Measurements from ENCODE around the gene FAXC. TPM values are rescaled to one million over a fixed set of nuclear protein-coding genes. Genes with fewer than 3 reads are reported as not detected.

Gene FAXC
- total RNA-seq, 1 experiment from 2014 or later = 12.9 TPM

DNA sequence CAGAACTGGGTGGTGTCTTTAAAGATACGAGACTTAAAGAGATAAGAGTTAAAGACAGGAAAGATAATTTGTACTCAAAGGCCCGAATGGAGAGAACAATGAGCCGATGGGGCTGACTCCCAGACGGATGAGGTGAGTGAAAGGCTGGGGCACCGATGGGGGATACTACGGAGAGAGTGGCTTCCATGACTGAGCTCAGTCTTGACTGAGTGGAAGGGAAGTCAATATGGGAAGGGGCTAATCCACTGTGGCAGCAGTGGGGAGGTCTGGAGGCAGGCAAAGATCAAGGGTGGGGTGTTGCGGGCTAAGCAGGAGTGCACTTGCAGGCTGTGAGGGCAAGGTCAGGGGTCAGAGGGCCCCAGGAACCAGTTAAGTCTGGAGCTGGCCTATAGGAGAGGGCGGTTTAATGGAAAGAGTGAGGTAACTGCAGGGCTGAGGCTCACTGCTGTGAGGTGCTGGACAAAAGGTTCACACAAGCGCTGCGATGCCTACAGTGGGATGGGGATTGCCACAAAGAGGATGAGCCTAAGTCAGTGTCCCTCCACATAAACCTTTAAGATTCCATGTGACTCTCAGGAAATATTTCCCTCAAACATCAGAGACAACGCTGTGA, 42.1 kb downstream of the FAXC start:
- no peaks in the 10 kb centered on the region for H3K27me3 Mint-ChIP-seq (ENCODE audit: low read depth)
- ChIA-PET CTCF (interaction anchor here (0.7 to 2.9 kb wide), 4 partner anchors 10 to 155 kb away, joined by 3 to 12 read pairs (median 4); no protein-coding TSS in a partner anchor), POLR2A (interaction anchor here (0.5 kb wide), 1 partner anchor 179 kb away, joined by 3 read pairs; no protein-coding TSS in a partner anchor)
- ATAC-seq (peak; percentile 54), DNase-seq (ENCODE audit: low spot score) (no peak)
- no peak overlapping the region for H3K4me3 Mint-ChIP-seq
- peaks cover 9% of the 10 kb centered on the region for H3K4me1 Mint-ChIP-seq
- H3K27ac Mint-ChIP-seq = peak overlapping the region; percentile 66
- H3K36me3 Mint-ChIP-seq = no peaks in the 10 kb centered on the region
- H3K9me3 Mint-ChIP-seq = no peaks in the 10 kb centered on the region
- TF ChIP-seq, protein P1, sequence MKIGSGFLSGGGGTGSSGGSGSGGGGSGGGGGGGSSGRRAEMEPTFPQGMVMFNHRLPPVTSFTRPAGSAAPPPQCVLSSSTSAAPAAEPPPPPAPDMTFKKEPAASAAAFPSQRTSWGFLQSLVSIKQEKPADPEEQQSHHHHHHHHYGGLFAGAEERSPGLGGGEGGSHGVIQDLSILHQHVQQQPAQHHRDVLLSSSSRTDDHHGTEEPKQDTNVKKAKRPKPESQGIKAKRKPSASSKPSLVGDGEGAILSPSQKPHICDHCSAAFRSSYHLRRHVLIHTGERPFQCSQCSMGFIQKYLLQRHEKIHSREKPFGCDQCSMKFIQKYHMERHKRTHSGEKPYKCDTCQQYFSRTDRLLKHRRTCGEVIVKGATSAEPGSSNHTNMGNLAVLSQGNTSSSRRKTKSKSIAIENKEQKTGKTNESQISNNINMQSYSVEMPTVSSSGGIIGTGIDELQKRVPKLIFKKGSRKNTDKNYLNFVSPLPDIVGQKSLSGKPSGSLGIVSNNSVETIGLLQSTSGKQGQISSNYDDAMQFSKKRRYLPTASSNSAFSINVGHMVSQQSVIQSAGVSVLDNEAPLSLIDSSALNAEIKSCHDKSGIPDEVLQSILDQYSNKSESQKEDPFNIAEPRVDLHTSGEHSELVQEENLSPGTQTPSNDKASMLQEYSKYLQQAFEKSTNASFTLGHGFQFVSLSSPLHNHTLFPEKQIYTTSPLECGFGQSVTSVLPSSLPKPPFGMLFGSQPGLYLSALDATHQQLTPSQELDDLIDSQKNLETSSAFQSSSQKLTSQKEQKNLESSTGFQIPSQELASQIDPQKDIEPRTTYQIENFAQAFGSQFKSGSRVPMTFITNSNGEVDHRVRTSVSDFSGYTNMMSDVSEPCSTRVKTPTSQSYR (CRISPR knock-in tag; IDR thresholded peaks at IDR 0.05) = no peak
- TF ChIP-seq, protein P2, sequence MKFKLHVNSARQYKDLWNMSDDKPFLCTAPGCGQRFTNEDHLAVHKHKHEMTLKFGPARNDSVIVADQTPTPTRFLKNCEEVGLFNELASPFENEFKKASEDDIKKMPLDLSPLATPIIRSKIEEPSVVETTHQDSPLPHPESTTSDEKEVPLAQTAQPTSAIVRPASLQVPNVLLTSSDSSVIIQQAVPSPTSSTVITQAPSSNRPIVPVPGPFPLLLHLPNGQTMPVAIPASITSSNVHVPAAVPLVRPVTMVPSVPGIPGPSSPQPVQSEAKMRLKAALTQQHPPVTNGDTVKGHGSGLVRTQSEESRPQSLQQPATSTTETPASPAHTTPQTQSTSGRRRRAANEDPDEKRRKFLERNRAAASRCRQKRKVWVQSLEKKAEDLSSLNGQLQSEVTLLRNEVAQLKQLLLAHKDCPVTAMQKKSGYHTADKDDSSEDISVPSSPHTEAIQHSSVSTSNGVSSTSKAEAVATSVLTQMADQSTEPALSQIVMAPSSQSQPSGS (CRISPR knock-in tag; IDR thresholded peaks at IDR 0.05; ENCODE audit: borderline replicate concordance, low read depth) = no peak
- no peak for TF ChIP-seq ZNF396 (CRISPR knock-in tag; IDR thresholded peaks at IDR 0.05; ENCODE audit: borderline replicate concordance)
- no peak for TF ChIP-seq ATF1 (CRISPR knock-in tag; IDR thresholded peaks at IDR 0.05)
- TF ChIP-seq ESRRA (CRISPR knock-in tag; IDR thresholded peaks at IDR 0.05; ENCODE audit: borderline replicate concordance) = no peak

DNA sequence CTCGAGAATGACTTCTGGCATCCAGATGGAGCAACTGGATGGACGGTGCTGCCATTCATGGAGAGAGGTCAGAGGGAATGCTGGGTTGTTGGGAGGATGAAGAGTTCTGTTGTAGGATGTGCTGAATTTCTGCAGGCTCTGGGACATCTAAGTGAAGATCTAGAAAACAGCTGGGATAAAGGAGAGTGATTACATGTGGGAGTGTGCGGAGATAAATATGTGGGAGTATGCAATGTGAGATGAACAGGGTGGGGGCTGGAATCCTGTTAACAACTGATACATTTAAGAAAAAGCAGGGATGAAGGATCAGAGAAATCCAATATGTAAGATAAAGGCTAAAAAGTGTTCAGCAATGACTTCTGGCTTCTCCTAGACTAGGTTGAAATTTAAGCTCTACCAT, 43.1 kb downstream of the FAXC start:
- Mint-ChIP-seq H3K27me3 (ENCODE audit: low read depth) (no peaks in the 10 kb centered on the region), H3K27ac (no peak overlapping the region), H3K4me1 (peaks cover 9% of the 10 kb centered on the region), H3K4me3 (no peak overlapping the region), H3K9me3 (no peaks in the 10 kb centered on the region), H3K36me3 (no peaks in the 10 kb centered on the region)
- CTCF ChIA-PET = interaction anchor here (0.9 to 2.9 kb wide), 3 partner anchors 9 to 154 kb away, joined by 3 to 12 read pairs (median 3); no protein-coding TSS in a partner anchor
- POLR2A ChIA-PET = no interaction called here
- no peak for DNase-seq (ENCODE audit: low spot score)
- no peak for ATAC-seq
- no peak for TF ChIP-seq NFE2L1 (CRISPR knock-in tag; IDR thresholded peaks at IDR 0.05)
- TF ChIP-seq, protein P3, sequence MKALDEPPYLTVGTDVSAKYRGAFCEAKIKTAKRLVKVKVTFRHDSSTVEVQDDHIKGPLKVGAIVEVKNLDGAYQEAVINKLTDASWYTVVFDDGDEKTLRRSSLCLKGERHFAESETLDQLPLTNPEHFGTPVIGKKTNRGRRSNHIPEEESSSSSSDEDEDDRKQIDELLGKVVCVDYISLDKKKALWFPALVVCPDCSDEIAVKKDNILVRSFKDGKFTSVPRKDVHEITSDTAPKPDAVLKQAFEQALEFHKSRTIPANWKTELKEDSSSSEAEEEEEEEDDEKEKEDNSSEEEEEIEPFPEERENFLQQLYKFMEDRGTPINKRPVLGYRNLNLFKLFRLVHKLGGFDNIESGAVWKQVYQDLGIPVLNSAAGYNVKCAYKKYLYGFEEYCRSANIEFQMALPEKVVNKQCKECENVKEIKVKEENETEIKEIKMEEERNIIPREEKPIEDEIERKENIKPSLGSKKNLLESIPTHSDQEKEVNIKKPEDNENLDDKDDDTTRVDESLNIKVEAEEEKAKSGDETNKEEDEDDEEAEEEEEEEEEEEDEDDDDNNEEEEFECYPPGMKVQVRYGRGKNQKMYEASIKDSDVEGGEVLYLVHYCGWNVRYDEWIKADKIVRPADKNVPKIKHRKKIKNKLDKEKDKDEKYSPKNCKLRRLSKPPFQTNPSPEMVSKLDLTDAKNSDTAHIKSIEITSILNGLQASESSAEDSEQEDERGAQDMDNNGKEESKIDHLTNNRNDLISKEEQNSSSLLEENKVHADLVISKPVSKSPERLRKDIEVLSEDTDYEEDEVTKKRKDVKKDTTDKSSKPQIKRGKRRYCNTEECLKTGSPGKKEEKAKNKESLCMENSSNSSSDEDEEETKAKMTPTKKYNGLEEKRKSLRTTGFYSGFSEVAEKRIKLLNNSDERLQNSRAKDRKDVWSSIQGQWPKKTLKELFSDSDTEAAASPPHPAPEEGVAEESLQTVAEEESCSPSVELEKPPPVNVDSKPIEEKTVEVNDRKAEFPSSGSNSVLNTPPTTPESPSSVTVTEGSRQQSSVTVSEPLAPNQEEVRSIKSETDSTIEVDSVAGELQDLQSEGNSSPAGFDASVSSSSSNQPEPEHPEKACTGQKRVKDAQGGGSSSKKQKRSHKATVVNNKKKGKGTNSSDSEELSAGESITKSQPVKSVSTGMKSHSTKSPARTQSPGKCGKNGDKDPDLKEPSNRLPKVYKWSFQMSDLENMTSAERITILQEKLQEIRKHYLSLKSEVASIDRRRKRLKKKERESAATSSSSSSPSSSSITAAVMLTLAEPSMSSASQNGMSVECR (CRISPR knock-in tag; IDR thresholded peaks at IDR 0.05; ENCODE audit: borderline replicate concordance) = no peak
- TF ChIP-seq, protein P4, sequence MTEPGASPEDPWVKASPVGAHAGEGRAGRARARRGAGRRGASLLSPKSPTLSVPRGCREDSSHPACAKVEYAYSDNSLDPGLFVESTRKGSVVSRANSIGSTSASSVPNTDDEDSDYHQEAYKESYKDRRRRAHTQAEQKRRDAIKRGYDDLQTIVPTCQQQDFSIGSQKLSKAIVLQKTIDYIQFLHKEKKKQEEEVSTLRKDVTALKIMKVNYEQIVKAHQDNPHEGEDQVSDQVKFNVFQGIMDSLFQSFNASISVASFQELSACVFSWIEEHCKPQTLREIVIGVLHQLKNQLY (CRISPR knock-in tag; IDR thresholded peaks at IDR 0.05) = no peak
- TF ChIP-seq, protein P5, sequence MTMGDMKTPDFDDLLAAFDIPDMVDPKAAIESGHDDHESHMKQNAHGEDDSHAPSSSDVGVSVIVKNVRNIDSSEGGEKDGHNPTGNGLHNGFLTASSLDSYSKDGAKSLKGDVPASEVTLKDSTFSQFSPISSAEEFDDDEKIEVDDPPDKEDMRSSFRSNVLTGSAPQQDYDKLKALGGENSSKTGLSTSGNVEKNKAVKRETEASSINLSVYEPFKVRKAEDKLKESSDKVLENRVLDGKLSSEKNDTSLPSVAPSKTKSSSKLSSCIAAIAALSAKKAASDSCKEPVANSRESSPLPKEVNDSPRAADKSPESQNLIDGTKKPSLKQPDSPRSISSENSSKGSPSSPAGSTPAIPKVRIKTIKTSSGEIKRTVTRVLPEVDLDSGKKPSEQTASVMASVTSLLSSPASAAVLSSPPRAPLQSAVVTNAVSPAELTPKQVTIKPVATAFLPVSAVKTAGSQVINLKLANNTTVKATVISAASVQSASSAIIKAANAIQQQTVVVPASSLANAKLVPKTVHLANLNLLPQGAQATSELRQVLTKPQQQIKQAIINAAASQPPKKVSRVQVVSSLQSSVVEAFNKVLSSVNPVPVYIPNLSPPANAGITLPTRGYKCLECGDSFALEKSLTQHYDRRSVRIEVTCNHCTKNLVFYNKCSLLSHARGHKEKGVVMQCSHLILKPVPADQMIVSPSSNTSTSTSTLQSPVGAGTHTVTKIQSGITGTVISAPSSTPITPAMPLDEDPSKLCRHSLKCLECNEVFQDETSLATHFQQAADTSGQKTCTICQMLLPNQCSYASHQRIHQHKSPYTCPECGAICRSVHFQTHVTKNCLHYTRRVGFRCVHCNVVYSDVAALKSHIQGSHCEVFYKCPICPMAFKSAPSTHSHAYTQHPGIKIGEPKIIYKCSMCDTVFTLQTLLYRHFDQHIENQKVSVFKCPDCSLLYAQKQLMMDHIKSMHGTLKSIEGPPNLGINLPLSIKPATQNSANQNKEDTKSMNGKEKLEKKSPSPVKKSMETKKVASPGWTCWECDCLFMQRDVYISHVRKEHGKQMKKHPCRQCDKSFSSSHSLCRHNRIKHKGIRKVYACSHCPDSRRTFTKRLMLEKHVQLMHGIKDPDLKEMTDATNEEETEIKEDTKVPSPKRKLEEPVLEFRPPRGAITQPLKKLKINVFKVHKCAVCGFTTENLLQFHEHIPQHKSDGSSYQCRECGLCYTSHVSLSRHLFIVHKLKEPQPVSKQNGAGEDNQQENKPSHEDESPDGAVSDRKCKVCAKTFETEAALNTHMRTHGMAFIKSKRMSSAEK (CRISPR knock-in tag; IDR thresholded peaks at IDR 0.05; ENCODE audit: borderline replicate concordance) = no peak
- TF ChIP-seq, protein P6, sequence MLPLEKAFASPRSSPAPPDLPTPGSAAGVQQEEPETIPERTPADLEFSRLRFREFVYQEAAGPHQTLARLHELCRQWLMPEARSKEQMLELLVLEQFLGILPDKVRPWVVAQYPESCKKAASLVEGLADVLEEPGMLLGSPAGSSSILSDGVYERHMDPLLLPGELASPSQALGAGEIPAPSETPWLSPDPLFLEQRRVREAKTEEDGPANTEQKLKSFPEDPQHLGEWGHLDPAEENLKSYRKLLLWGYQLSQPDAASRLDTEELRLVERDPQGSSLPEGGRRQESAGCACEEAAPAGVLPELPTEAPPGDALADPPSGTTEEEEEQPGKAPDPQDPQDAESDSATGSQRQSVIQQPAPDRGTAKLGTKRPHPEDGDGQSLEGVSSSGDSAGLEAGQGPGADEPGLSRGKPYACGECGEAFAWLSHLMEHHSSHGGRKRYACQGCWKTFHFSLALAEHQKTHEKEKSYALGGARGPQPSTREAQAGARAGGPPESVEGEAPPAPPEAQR (CRISPR knock-in tag; IDR thresholded peaks at IDR 0.05) = no peak
- TF ChIP-seq, protein P7, sequence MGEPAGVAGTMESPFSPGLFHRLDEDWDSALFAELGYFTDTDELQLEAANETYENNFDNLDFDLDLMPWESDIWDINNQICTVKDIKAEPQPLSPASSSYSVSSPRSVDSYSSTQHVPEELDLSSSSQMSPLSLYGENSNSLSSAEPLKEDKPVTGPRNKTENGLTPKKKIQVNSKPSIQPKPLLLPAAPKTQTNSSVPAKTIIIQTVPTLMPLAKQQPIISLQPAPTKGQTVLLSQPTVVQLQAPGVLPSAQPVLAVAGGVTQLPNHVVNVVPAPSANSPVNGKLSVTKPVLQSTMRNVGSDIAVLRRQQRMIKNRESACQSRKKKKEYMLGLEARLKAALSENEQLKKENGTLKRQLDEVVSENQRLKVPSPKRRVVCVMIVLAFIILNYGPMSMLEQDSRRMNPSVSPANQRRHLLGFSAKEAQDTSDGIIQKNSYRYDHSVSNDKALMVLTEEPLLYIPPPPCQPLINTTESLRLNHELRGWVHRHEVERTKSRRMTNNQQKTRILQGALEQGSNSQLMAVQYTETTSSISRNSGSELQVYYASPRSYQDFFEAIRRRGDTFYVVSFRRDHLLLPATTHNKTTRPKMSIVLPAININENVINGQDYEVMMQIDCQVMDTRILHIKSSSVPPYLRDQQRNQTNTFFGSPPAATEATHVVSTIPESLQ (CRISPR knock-in tag; IDR thresholded peaks at IDR 0.05) = no peak
- no peak for TF ChIP-seq FOXJ3 (CRISPR knock-in tag; IDR thresholded peaks at IDR 0.05; ENCODE audit: borderline replicate concordance)
- no peak for TF ChIP-seq SOX15 (CRISPR knock-in tag; IDR thresholded peaks at IDR 0.05)
- no peak for TF ChIP-seq FOXK1 (CRISPR knock-in tag; IDR thresholded peaks at IDR 0.05)
- no peak for TF ChIP-seq SP1 (CRISPR knock-in tag; conservative IDR thresholded peaks at IDR 0.05)
- TF ChIP-seq RORB (CRISPR knock-in tag; IDR thresholded peaks at IDR 0.05) = no peak
- no peak for TF ChIP-seq NFYB (CRISPR knock-in tag; conservative IDR thresholded peaks at IDR 0.05; ENCODE audit: low read depth)
